ENCODE results near the gene INPP5E.

DNA sequence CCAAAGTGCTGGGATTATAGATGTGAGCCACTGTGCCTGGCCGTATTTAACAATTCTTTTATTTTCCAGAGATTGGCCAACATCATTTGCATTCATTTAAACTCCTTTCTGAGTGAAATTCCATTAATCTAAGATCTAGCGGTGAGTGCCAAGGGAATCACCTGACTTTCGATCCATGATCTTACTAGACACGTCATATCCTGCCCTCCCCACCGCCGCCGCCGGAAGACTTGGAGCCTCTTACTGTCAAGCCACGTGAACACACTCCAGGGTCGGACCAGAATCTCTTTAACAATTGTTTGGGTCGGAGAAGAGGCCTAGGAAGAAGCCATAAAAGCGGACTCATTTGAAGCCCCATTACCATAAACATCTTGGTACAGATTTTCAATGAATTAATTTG, 12.9 kb downstream of the INPP5E start:
- TF ChIP-seq, protein P1, sequence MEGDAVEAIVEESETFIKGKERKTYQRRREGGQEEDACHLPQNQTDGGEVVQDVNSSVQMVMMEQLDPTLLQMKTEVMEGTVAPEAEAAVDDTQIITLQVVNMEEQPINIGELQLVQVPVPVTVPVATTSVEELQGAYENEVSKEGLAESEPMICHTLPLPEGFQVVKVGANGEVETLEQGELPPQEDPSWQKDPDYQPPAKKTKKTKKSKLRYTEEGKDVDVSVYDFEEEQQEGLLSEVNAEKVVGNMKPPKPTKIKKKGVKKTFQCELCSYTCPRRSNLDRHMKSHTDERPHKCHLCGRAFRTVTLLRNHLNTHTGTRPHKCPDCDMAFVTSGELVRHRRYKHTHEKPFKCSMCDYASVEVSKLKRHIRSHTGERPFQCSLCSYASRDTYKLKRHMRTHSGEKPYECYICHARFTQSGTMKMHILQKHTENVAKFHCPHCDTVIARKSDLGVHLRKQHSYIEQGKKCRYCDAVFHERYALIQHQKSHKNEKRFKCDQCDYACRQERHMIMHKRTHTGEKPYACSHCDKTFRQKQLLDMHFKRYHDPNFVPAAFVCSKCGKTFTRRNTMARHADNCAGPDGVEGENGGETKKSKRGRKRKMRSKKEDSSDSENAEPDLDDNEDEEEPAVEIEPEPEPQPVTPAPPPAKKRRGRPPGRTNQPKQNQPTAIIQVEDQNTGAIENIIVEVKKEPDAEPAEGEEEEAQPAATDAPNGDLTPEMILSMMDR (conservative IDR thresholded peaks at IDR 0.05; ENCODE audit: low read length): no peak
- no peak for TF ChIP-seq EZH2phosphoT487 (IDR thresholded peaks at IDR 0.05; ENCODE audit: borderline replicate concordance, low read depth, low read length)

All from OCI-LY7 (cell line).